Pancreas (tissue), 10 donors: ENCODE measurements around the gene COL25A1. TPM values are rescaled to one million over a fixed set of nuclear protein-coding genes. Genes with fewer than 3 reads are reported as not detected.

ENCODE experiments used
- ATAC-seq, 4 donors: fragments of 200-7000 bp; cut with Tn5 transposase; one replicate each; pipeline versions ENCODE4 v1.8.0 to v1.9.1; 2020; ENCODE audit warnings: mild to moderate bottlenecking in 4 of 4, moderate library complexity in 4 of 4
- DNase-seq, 6 donors: peaks; one replicate each; pipeline ENCODE4 v3.0.0-alpha.2; 2020
- FAIRE-seq: peaks from 2 replicates; lab custom pipeline; 2012; peaks lifted over from hg19 to GRCh38; lab: Jason Lieb, UNC
- H3K27ac ChIP-seq, 4 donors: fragments of 200-600 bp; sonication (generic); 1 replicate in 3 of 4; 2 replicates in 1 of 4; pipeline versions ENCODE4 v1.5.0 to v1.8.0; 2020
- H3K27me3 ChIP-seq, 4 donors: fragments of 200-600 bp; one replicate each; pipeline ENCODE4 v1.8.0; 2021
- H3K36me3 ChIP-seq, 3 donors: fragments of 200-600 bp; sonication (generic) in 1 of 3; one replicate each; pipeline versions ENCODE4 v1.5.0 to v1.8.0; 2020 to 2021
- H3K4me1 ChIP-seq, 3 donors: fragments of 200-600 bp; one replicate each; pipeline ENCODE4 v1.8.0; 2021
- H3K4me3 ChIP-seq, 4 donors: fragments of 200-600 bp; sonication (generic) in 2 of 4; one replicate each; pipeline versions ENCODE4 v1.5.0 to v1.8.0; 2020 to 2021
- H3K9me3 ChIP-seq, 4 donors: fragments of 200-600 bp; one replicate each; pipeline ENCODE4 v1.8.0; 2021
- WGBS, 2 donors: extraction: QIAGEN DNeasy Blood & Tissue Kit; methylation state at CpG; one replicate each; pipeline ENCODE4 v1.1.7; 2013; 5-methylcytosine and 5-hydroxymethylcytosine counted together
- intact Hi-C, 3 donors: fragments of 100-400 bp; cut with DNase I; formaldehyde crosslinking; loops; one replicate each; pipeline versions ENCODE4 v1.11.1 to v1.14.2; 2022
- polyA plus RNA-seq, 2 donors: library from polyadenylated mRNA; stranded (reverse); fragments of 200-250 nt; gene quantifications; one replicate each; pipeline ENCODE4 v1.2.3, GENCODE V29; 2013
- total RNA-seq, 6 donors: library from RNA; stranded (reverse); fragmentation: NEBNext Ultra II Directional in 4 of 6; extraction: Animal tissue kit (Norgen Biotek cat#: 25700) in 4 of 6; gene quantifications; one replicate each; pipeline versions ENCODE4 v1.2.1 to v1.2.4, GENCODE V29; 2021 to 2023
- TF ChIP-seq, protein P1 (sequence below), 4 donors: fragments of 200-600 bp; sonication (generic) in 3 of 4; IDR thresholded peaks; one replicate each; pipeline versions ENCODE4 v1.5.0 to v1.8.0; 2021; ENCODE audit warnings: antibody characterized with exemption in 4 of 4
- donor health status: healthy with polysubstance abuse.
- donor health status: DM: no; HTN: no; CAD: no; lungs with moderate emphysema.
- donor health status: DM: no; HTN: no; CAD: no.
- donor health status: control.
- donor health status: control.
- donor health status: Bipolar disorder and iron deficiency.
- donor health status: DM: yes; HTN: yes; CAD: no.
- donor health status: DM: no; HTN: no; CAD: no.
- donor health status: DM: no; HTN: no; CAD: no.
- donor health status: DM: yes; HTN: yes; CAD: no.

COL25A1 gene
- total and polyA plus RNA-seq, 8 donors = 0.08 to 0.46 (median 0.22) TPM

DNA sequence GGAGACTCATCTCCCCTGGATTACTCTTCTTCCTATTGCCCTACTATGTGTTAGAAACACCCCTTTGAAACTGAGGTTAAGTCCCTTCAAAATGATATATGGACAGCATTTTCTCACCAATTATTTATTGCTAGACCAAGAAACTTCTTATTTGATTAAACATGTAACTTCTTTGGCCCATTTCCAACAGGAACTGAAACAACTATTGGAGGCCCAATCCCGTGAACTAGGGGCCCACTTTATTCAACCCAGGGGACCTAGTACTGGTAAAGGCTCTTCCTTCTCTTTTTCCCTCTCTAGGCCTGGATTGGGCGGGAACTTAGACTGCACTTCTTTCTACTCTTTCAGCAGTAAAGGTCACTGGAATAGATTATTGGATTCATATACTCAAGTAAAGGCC is 16.7 kb upstream of the COL25A1 start:
- no peak for ATAC-seq
- WGBS, 2 donors = 78 to 87% methylated on average over 2 of the region's 2 CpGs
- no peak for FAIRE-seq
- TF ChIP-seq, protein P1, sequence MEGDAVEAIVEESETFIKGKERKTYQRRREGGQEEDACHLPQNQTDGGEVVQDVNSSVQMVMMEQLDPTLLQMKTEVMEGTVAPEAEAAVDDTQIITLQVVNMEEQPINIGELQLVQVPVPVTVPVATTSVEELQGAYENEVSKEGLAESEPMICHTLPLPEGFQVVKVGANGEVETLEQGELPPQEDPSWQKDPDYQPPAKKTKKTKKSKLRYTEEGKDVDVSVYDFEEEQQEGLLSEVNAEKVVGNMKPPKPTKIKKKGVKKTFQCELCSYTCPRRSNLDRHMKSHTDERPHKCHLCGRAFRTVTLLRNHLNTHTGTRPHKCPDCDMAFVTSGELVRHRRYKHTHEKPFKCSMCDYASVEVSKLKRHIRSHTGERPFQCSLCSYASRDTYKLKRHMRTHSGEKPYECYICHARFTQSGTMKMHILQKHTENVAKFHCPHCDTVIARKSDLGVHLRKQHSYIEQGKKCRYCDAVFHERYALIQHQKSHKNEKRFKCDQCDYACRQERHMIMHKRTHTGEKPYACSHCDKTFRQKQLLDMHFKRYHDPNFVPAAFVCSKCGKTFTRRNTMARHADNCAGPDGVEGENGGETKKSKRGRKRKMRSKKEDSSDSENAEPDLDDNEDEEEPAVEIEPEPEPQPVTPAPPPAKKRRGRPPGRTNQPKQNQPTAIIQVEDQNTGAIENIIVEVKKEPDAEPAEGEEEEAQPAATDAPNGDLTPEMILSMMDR (IDR thresholded peaks at IDR 0.05) = no peak
- H3K9me3 ChIP-seq = no peaks in the 10 kb centered on the region
- H3K4me1 ChIP-seq = no peaks in the 10 kb centered on the region
- H3K36me3 ChIP-seq = no peaks in the 10 kb centered on the region
- intact Hi-C loops = no loop called here
- H3K27me3 ChIP-seq = no peaks in the 10 kb centered on the region
- H3K4me3 ChIP-seq = no peak overlapping the region
- no peak overlapping the region for H3K27ac ChIP-seq
- no peak for DNase-seq

DNA sequence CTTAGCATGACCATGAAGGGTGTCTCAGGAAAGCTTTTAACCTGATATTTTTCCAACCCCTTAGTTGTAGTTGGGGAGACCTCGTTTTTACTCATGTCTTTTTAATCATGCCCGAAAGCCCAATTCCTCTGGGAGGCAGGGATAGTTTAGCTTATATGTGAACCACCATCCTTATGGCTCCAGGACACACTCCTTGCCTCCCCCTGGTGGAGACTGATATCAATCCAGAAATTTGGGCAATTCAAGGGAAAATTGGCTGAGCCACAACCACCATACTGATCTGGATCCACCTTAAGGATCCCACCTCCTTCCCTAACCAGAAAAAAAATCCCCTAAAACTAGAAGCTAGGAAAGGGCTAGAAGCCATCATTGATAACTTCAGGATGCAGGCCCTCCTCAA is 13.4 kb upstream of the COL25A1 start:
- FAIRE-seq = no peak
- ATAC-seq = no peak

DNA sequence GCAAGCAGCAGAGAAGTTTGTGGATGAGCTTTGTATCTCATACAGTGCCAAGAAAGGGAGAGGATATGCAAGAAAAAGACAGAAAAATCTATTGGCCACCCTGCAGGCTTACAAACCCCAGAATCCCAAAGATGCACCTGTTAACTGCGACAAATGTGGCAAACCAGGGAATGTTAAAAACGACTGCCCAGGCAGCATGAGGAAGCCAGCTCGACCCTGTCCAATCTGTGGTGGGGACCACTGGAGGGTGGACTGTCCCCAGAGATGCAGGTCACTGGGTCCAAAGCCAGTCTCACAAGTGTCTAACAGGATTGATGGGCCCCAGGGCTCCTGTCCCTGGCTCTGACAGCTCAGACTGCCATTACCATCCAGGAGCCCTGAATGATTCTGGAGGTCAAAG is 12.9 kb upstream of the COL25A1 start:
- TF ChIP-seq, protein P1 (IDR thresholded peaks at IDR 0.05) = no peak
- Histone ChIP-seq H3K4me1 (no peaks in the 10 kb centered on the region), H3K9me3 (no peaks in the 10 kb centered on the region), H3K27ac (no peak overlapping the region), H3K36me3 (no peaks in the 10 kb centered on the region), H3K27me3 (no peaks in the 10 kb centered on the region), H3K4me3 (no peak overlapping the region)
- FAIRE-seq (no peak), DNase-seq (no peak), ATAC-seq (no peak)
- intact Hi-C loops = no loop called here
- WGBS, 2 donors = 52 to 62% methylated on average over 3 of the region's 3 CpGs

More for the DNA sequence above, 13.4 kb upstream of the COL25A1 start:
- intact Hi-C loops = no loop called here
- no peak overlapping the region for H3K27ac ChIP-seq
- no peak overlapping the region for H3K4me3 ChIP-seq
- WGBS, 2 donors = 68 to 82% methylated on average over 2 of the region's 2 CpGs
- DNase-seq = no peak
- H3K9me3 ChIP-seq = no peaks in the 10 kb centered on the region
- no peaks in the 10 kb centered on the region for H3K4me1 ChIP-seq
- H3K36me3 ChIP-seq = no peaks in the 10 kb centered on the region
- TF ChIP-seq, protein P1 (IDR thresholded peaks at IDR 0.05) = no peak
- no peaks in the 10 kb centered on the region for H3K27me3 ChIP-seq

DNA sequence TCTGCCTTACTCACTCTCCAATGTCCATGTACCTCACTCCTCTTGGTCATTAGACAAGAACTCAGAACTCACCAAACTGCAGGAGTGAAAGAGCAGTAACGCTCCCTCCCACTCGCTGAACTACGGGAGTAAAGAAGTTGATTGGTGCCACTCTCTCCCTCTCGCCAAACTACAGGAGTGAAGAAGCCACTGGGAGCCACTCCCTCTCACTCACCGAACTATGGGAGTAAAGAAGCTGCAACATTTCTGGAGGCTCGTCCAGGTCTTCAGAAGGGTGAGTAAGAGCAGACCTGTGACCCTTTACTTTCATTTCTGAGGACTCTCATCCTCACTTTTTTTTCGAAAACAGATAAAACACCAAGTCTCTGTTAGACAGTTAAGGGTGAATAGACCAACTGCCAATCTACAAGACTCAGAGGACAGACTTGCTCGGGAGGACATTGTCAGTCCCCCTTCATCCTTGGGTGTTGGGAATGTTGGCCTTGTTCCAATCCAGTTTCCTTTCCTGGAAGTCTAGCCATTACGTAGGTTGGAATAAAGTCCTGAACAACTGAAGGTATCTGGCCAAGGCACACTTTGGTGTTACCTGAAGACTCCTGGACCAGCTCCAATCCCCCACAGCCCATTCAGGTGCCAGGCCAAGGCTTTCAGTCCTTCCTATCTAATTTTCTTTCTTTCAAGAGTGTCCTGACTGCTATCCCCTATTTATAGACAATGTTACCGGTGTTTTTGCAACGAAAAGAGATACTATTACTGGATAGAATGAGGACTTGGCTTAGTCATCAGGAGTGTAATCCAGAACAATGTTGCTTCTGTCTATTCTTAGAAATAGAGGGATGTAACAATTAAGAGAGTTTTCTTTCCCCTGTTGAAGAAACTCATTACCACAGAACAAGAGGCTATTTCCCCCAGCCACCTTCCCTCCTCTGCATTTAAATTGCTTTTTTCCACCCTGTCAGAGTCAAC is 11.0 kb upstream of the COL25A1 start:
- Histone ChIP-seq H3K36me3 (no peaks in the 10 kb centered on the region), H3K4me3 (no peak overlapping the region), H3K4me1 (no peaks in the 10 kb centered on the region), H3K27ac (no peak overlapping the region), H3K9me3 (no peaks in the 10 kb centered on the region), H3K27me3 (no peaks in the 10 kb centered on the region)
- no peak for DNase-seq
- ATAC-seq = no peak
- intact Hi-C loops = no loop called here
- no peak for FAIRE-seq
- TF ChIP-seq, protein P1 (IDR thresholded peaks at IDR 0.05) = no peak
- WGBS, 2 donors = 76 to 88% methylated on average over 11 of the region's 11 CpGs

DNA sequence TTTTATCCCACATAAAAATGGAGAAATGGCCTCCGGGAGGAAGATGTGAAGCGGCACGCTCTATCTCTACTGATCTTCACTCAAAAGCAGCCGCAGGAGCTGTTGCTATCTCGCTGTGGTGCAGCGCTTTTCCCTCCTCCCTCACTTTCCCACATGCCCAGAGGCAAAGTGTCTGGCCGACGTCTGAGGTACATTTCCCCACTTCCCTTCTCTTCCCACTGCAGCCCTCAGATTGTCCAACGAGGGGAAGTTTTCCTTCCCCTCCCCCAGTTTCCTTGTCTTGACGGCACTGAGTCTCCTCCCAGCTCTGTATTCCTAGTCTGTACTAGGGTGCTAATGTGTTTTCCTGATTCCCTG is 660 bp upstream of the COL25A1 start:
- DNase-seq = no peak
- peaks cover 0 to 29% (median 11%) of the 10 kb centered on the region in 4 donors for H3K27me3 ChIP-seq

More for the DNA sequence above, 660 bp upstream of the COL25A1 start:
- TF ChIP-seq, protein P1 (IDR thresholded peaks at IDR 0.05) = no peak
- H3K36me3 ChIP-seq = no peaks in the 10 kb centered on the region
- peaks cover 0 to 6% (median 6%) of the 10 kb centered on the region in 3 donors for H3K4me1 ChIP-seq
- WGBS, 2 donors = 1 to 3% methylated on average over 9 to 10 of the region's 10 CpGs
- peak overlapping the region in 3 of 4 donors; percentile 18 to 65 (median 40) for H3K4me3 ChIP-seq
- intact Hi-C loops = loop anchor here in 1 of 3 donors (10.0 kb wide), 1 partner anchor 478 kb away; no protein-coding TSS in a partner anchor
- H3K9me3 ChIP-seq = no peaks in the 10 kb centered on the region
- FAIRE-seq (no peak), ATAC-seq (peak; percentile 28 to 46 (median 39))
- no peak overlapping the region for H3K27ac ChIP-seq
